Stimulated activated CD8-positive, alpha-beta memory T cell treated with anti-CD3 and anti-CD28 coated beads, Interleukin-4, amount 100 ng/mL, for 4 hours (primary cell): ENCODE results near the gene CFAP299.

Source experiments
- DNase-seq, 2 donors: peaks; one replicate each; pipeline ENCODE4 v3.0.0-alpha.2; 2020; ENCODE audit warnings: low read depth in 2 of 2, low spot score in 1 of 2

Gene CFAP299

GRCh38 chr4:80806472-80806871 is 470.9 kb downstream of the CFAP299 start:
- DNase-seq: no peak

GRCh38 chr4:80809039-80809729 is 473.7 kb downstream of the CFAP299 start:
- DNase-seq: no peak

- DNase-seq: no peak
Observed at GRCh38 chr4:80811406-80811805, 475.9 kb downstream of the CFAP299 start.

- no peak for DNase-seq
Observed at GRCh38 chr4:80812145-80812544, 476.6 kb downstream of the CFAP299 start.

GRCh38 chr4:80814266-80814665 is 478.7 kb downstream of the CFAP299 start:
- no peak for DNase-seq

GRCh38 chr4:80831383-80832361 is 496.1 kb downstream of the CFAP299 start:
- no peak for DNase-seq

GRCh38 chr4:80839281-80839680 is 503.8 kb downstream of the CFAP299 start:
- DNase-seq: no peak

- no peak for DNase-seq
Observed at GRCh38 chr4:80839792-80840191, 504.3 kb downstream of the CFAP299 start.

GRCh38 chr4:80840396-80840795 is 504.9 kb downstream of the CFAP299 start:
- DNase-seq: no peak

- DNase-seq: no peak
Observed at GRCh38 chr4:80841587-80842281, 506.2 kb downstream of the CFAP299 start.

- no peak for DNase-seq
Observed at GRCh38 chr4:80846210-80846609, 510.7 kb downstream of the CFAP299 start.

GRCh38 chr4:80852061-80852460 is 516.5 kb downstream of the CFAP299 start:
- no peak for DNase-seq

GRCh38 chr4:80873571-80873970 is 538.0 kb downstream of the CFAP299 start:
- DNase-seq: no peak

- no peak for DNase-seq
Observed at GRCh38 chr4:80874979-80875378, 539.4 kb downstream of the CFAP299 start.

- no peak for DNase-seq
Observed at GRCh38 chr4:80875642-80876041, 540.1 kb downstream of the CFAP299 start.

GRCh38 chr4:80876810-80877209 is 541.3 kb downstream of the CFAP299 start:
- no peak for DNase-seq

- no peak for DNase-seq
Observed at GRCh38 chr4:80878218-80878617, 542.7 kb downstream of the CFAP299 start.

- no peak for DNase-seq
Observed at GRCh38 chr4:80897537-80898303, 562.2 kb downstream of the CFAP299 start.

- no peak for DNase-seq
Observed at GRCh38 chr4:80900908-80901307, 565.4 kb downstream of the CFAP299 start.

GRCh38 chr4:80903020-80903419 is 567.5 kb downstream of the CFAP299 start:
- DNase-seq: no peak

- no peak for DNase-seq
Observed at GRCh38 chr4:80909938-80910337, 574.4 kb downstream of the CFAP299 start.
